Kidney (tissue), 14 donors: ENCODE measurements around the gene CCDC9B. TPM values are rescaled to one million over a fixed set of nuclear protein-coding genes. Genes with fewer than 3 reads are reported as not detected.

Experiments
- DNase-seq, 5 donors: peaks; one replicate each; pipeline ENCODE4 v3.0.0-alpha.2; 2013 to 2020
- FAIRE-seq: peaks from 2 replicates; lab custom pipeline; 2012; peaks lifted over from hg19 to GRCh38; lab: Jason Lieb, UNC
- H3K27ac ChIP-seq, 2 donors: one replicate each; pipeline ENCODE4 v1.7.0; 2013; ENCODE audit warnings: low read depth in 2 of 2, low read length in 2 of 2, inconsistent platforms in 1 of 2
- H3K27me3 ChIP-seq: one replicate; pipeline ENCODE4 v1.7.1; 2013; ENCODE audit warnings: low read length, inconsistent platforms; ENCODE audit not compliant: control insufficient read depth, insufficient read depth
- H3K36me3 ChIP-seq, 3 donors: one replicate each; pipeline versions ENCODE4 v1.7.0 to v1.7.1; 2013; ENCODE audit warnings: low read length in 3 of 3, control low read depth in 1 of 3, inconsistent platforms in 1 of 3; ENCODE audit not compliant: insufficient read depth in 3 of 3, control insufficient read depth in 2 of 3
- H3K4me1 ChIP-seq, 3 donors: one replicate each; pipeline versions ENCODE4 v1.7.0 to v1.7.1; 2013; ENCODE audit warnings: low read length in 3 of 3, inconsistent platforms in 1 of 3, low read depth in 1 of 3; ENCODE audit not compliant: control insufficient read depth in 2 of 3, insufficient read depth in 2 of 3
- H3K4me3 ChIP-seq, 3 donors: one replicate each; pipeline versions ENCODE4 v1.7.0 to v1.8.1; 2013; ENCODE audit warnings: low read length in 3 of 3, control low read depth in 1 of 3, inconsistent platforms in 1 of 3
- H3K9ac ChIP-seq, 3 donors: one replicate each; pipeline versions ENCODE4 v1.7.0 to v1.7.1; 2013; ENCODE audit warnings: low read length in 3 of 3, control low read depth in 1 of 3, inconsistent platforms in 1 of 3
- H3K9me3 ChIP-seq, 3 donors: one replicate each; pipeline versions ENCODE4 v1.7.0 to v1.7.1; 2013; ENCODE audit warnings: low read length in 3 of 3, control low read depth in 1 of 3, inconsistent platforms in 1 of 3; ENCODE audit not compliant: control insufficient read depth in 2 of 3, insufficient read depth in 1 of 3
- CTCF ChIP-seq: IDR thresholded peaks from 3 replicates; pipeline ENCODE4 v1.5.1; 2012; ENCODE audit warnings: mild to moderate bottlenecking, moderate library complexity, borderline replicate concordance; ENCODE audit not compliant: insufficient read depth; ENCODE audit errors: extremely low read depth
- intact Hi-C: fragments of 100-400 bp; cut with DNase I; formaldehyde crosslinking; loops from one replicate; pipeline ENCODE4 v1.11.1; 2022
- polyA plus RNA-seq: library from polyadenylated mRNA; stranded (reverse); fragments of 350-450 nt; fragmentation: Illumina TruSeq; extraction: RNeasy Lipid Tissue Mini Kit (QIAGEN cat#74804); gene quantifications from one replicate; pipeline ENCODE4 v1.2.3, GENCODE V29; 2014; ENCODE audit warnings: low read depth, low replicate concordance; ENCODE audit not compliant: insufficient read depth
- total RNA-seq: library from RNA; stranded (reverse); fragmentation: NEBNext Ultra II Directional; extraction: Animal tissue kit (Norgen Biotek cat#: 25700); gene quantifications from one replicate; pipeline ENCODE4 v1.2.1, GENCODE V29; 2021
- donor health status: control.
- donor health status: control.
- donor health status: control.
- donor health status: control.
- donor health status: control.
- donor health status: DM: yes; HTN: yes; CAD: no.
- donor health status: Normal renal cell carcinoma (clear cell type).

CCDC9B gene
- total and polyA plus RNA-seq, 2 donors from 2014 or later = 4.7 to 60.0 TPM

DNA sequence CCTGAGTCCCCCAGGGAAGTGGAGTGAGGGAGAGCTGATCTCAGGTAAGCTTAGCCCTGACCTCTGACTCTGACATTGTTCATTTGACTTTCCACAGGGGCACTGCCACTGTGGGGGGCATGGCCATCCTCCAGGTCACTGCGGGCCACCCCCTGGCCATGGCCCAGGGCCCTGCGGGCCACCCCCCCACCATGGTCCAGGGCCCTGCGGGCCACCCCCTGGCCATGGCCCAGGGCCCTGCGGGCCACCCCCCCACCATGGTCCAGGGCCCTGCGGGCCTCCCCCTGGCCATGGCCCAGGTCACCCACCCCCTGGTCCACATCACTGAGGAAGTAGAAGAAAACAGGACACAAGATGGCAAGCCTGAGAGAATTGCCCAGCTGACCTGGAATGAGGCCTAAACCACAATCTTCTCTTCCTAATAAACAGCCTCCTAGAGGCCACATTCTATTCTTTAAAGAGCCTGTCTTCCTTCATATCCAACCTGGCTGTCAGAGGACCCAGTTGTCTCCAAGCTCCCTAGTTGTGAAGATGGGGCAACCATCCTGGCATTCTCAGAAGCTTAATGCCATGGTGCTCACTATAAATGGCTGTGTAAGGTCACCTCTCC is 15.3 kb upstream of the CCDC9B start:
- FAIRE-seq (no peak), DNase-seq (no peak)
- no peaks in the 10 kb centered on the region for H3K27me3 ChIP-seq
- H3K9me3 ChIP-seq = no peaks in the 10 kb centered on the region
- no peak overlapping the region for H3K9ac ChIP-seq
- H3K27ac ChIP-seq = no peak overlapping the region
- TF ChIP-seq CTCF = no peak
- no peak overlapping the region for H3K4me3 ChIP-seq
- H3K36me3 ChIP-seq = no peaks in the 10 kb centered on the region
- peaks cover 0 to 13% (median 0%) of the 10 kb centered on the region in 3 donors for H3K4me1 ChIP-seq
- intact Hi-C loops = no loop called here

- peaks cover 0 to 13% (median 0%) of the 10 kb centered on the region in 3 donors for H3K4me1 ChIP-seq
- H3K27me3 ChIP-seq = no peaks in the 10 kb centered on the region
- H3K4me3 ChIP-seq = no peak overlapping the region
- no peak overlapping the region for H3K9ac ChIP-seq
- intact Hi-C loops = no loop called here
- DNase-seq (peak in 1 of 5 donors; percentile 46), FAIRE-seq (no peak)
- TF ChIP-seq CTCF = peak; percentile 17
- no peak overlapping the region for H3K27ac ChIP-seq
- H3K36me3 ChIP-seq = no peaks in the 10 kb centered on the region
- H3K9me3 ChIP-seq = no peaks in the 10 kb centered on the region
Measured at GRCh38 chr15:40354408-40355171, 13.9 kb upstream of the CCDC9B start.

DNA sequence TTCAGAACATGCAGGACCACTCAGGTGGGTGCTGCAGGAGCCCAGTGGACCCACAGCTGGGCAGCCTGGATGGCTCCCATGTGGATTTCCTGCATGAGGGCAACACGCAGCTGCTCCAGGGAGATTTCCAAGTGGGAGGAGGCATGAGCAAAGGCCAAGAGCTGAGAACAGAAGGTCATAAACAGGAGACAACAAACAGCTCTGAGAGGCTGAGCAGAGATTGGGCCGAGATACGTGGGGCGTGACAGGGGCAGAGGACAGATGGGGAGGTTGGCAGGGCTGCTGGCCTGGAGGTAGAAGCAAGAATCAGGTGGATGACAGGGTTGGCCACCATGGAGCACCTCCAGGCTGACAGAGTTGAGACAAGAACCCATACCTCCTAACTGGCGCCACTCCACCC is 13.0 kb upstream of the CCDC9B start:
- no peak overlapping the region for H3K9ac ChIP-seq
- DNase-seq (peak in 1 of 5 donors; percentile 49), FAIRE-seq (no peak)
- H3K36me3 ChIP-seq = no peaks in the 10 kb centered on the region
- TF ChIP-seq CTCF = no peak
- H3K4me3 ChIP-seq = no peak overlapping the region
- intact Hi-C loops = no loop called here
- H3K27ac ChIP-seq = no peak overlapping the region
- H3K27me3 ChIP-seq = no peaks in the 10 kb centered on the region
- no peaks in the 10 kb centered on the region for H3K9me3 ChIP-seq
- H3K4me1 ChIP-seq = peaks cover 0 to 12% (median 0%) of the 10 kb centered on the region in 3 donors
